ENCODE data around the gene SRBD1.

DNA sequence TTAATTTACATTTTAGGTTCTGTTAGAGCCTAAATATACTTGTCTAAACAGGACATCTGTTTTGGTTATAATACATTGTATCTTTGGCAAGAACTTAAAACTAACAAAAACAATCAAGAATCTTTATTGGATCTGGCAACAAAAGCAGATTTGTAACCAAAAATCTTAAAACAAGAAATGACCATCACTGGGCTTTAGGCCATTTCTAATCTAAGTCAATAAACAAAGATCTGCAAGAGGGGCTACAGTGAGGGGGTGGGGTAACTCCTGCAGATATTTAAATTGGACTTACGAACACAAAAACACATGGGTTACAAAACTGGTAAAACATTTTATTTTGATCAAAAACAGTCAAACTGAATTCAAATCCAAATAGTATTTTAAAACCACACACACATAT, 77.3 kb downstream of the SRBD1 start:
- TF ChIP-seq EZH2 (IDR thresholded peaks at IDR 0.05; ENCODE audit: insufficient read depth, poor library complexity, severe bottlenecking) (no peak), EZH2phosphoT487 (IDR thresholded peaks at IDR 0.05; ENCODE audit: insufficient read depth, low read depth) (no peak)
